K562 (cell line): ENCODE data around the gene MAU2. TPM values are rescaled to one million over a fixed set of nuclear protein-coding genes. Genes with fewer than 3 reads are reported as not detected.
A peak's percentile ranks its signal among the peaks of the same experiment; 100 is the strongest.

Source experiments
- E2F1 ChIP-seq: sonication (generic); formaldehyde crosslinking; IDR thresholded peaks from 2 replicates; pipeline ENCODE4 v1.8.1; 2023; ENCODE audit warnings: mild to moderate bottlenecking, missing genetic modification reagents, moderate library complexity
- MCM2 ChIP-seq: fragments of 450-650 bp; IDR thresholded peaks from 2 replicates; pipeline ENCODE4 v1.6.1; 2017; ENCODE audit warnings: low read depth, mild to moderate bottlenecking
- MNT ChIP-seq, 2 experiments: fragments of 450-650 bp; conservative IDR thresholded peaks; 2 replicates each; pipeline ENCODE4 v1.6.1; 2017; ENCODE audit warnings: mild to moderate bottlenecking in 2 of 2, moderate library complexity in 2 of 2
- polyA plus RNA-seq, 8 experiments: library from polyadenylated mRNA; depleted of rRNA in 4 of 8; stranded (reverse) in 5 of 8; unstranded in 3 of 8; fragments of >200 nt; fragmentation: Nextera tagmentation in 2 of 8; fragmentation: Illumina TruSeq in 1 of 8; extraction: Ambion mirVana in 2 of 8; extraction: Trizol in 1 of 8; gene quantifications; 2 replicates each; pipeline versions ENCODE4 v1.2.1 to v1.2.3, GENCODE V29; 2011 to 2014; ENCODE audit warnings: inconsistent platforms in 1 of 8, missing spikeins in 1 of 8
- total RNA-seq, 7 experiments: library from RNA; depleted of rRNA in 6 of 7; stranded (reverse); fragments of >200 nt in 6 of 7; fragmentation: Illumina TruSeq in 2 of 7; extraction: Trizol in 2 of 7; gene quantifications; 2 replicates each; pipeline versions ENCODE4 v1.2.1 to v1.2.3, GENCODE V29; 2011 to 2021; ENCODE audit warnings: low replicate concordance in 1 of 7
- TF ChIP-seq, protein P1 (sequence below): fragments of 250-450 bp; sonication (Bioruptor Pico); IDR thresholded peaks from 2 replicates; pipeline ENCODE4 v1.4.0; 2020; ENCODE audit warnings: mild to moderate bottlenecking
- TF ChIP-seq, protein P2 (sequence below): fragments of 250-450 bp; sonication (Bioruptor Pico); IDR thresholded peaks from 2 replicates; pipeline ENCODE4 v1.9.0; 2021; ENCODE audit warnings: mild to moderate bottlenecking, inconsistent platforms
- TF ChIP-seq, protein P3 (sequence below), 2 experiments: fragments of 450-650 bp in 1 of 2; sonication (generic) in 1 of 2; formaldehyde crosslinking in 1 of 2; IDR thresholded peaks; 2 replicates each; pipeline versions ENCODE4 v1.7.1 to v1.9.0; 2016 to 2022; ENCODE audit warnings: inconsistent platforms in 1 of 2, mild to moderate bottlenecking in 1 of 2, missing genetic modification reagents in 1 of 2
- TF ChIP-seq, protein P4 (sequence below): fragments of 250-450 bp; sonication (Bioruptor Pico); IDR thresholded peaks from 2 replicates; pipeline ENCODE4 v1.5.0; 2020; ENCODE audit warnings: mild to moderate bottlenecking

Gene MAU2
- total and polyA plus RNA-seq, 9 of the 15 experiments (the other 6 are each of a cell fraction or from before 2014, with no cell fraction given), result 1.2 to 48.1 (median 19.4) TPM

DNA sequence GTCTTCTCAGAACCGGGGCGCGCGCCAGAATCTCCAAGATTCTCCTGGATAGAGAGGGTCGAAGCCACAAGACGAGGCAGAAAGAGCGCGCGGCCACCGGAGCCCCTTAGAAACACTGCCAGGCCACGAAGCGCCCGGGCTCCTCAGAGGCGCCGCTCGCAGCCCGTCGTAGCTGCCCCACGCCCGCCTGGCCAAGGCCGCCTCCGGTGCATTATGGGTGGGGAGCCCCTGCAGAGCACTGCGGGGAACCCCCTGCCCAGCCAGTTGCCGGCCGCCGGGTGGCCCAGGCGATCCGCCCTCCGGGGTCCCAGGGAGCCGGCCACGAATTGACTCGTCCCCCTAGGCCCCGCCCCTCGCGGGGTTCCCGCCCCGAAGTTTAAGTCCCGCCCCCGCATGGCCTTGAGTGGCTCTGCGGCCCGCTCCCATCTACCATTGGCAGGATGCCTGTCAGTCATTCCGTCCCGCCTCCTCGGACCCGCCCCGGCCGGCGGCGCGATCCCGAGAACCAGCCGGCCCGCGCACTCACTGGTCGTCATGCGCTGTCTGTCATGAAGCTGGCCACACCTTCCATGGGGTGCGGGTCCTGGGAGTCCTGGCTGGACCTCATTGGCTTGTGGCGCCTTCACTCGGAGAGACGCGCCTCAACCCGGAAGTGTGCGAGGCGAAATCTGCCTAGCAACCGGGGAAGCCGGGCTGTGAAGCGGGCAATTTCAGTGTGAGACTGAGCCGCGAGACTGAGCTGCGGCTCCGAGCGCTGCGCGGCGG, 64.7 kb downstream of the MAU2 start (continued):
- TF ChIP-seq MCM2, result no peak
- TF ChIP-seq, protein P1, sequence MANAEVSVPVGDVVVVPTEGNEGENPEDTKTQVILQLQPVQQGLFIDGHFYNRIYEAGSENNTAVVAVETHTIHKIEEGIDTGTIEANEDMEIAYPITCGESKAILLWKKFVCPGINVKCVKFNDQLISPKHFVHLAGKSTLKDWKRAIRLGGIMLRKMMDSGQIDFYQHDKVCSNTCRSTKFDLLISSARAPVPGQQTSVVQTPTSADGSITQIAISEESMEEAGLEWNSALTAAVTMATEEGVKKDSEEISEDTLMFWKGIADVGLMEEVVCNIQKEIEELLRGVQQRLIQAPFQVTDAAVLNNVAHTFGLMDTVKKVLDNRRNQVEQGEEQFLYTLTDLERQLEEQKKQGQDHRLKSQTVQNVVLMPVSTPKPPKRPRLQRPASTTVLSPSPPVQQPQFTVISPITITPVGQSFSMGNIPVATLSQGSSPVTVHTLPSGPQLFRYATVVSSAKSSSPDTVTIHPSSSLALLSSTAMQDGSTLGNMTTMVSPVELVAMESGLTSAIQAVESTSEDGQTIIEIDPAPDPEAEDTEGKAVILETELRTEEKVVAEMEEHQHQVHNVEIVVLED (CRISPR knock-in tag), result peak; percentile 56
- TF ChIP-seq E2F1, result no peak; the same call in 1 of the 2 replicates
- peak; percentile 76 to 80; a peak in 3 of 4 replicates for TF ChIP-seq MNT (conservative IDR thresholded peaks at IDR 0.05)
- TF ChIP-seq, protein P2, sequence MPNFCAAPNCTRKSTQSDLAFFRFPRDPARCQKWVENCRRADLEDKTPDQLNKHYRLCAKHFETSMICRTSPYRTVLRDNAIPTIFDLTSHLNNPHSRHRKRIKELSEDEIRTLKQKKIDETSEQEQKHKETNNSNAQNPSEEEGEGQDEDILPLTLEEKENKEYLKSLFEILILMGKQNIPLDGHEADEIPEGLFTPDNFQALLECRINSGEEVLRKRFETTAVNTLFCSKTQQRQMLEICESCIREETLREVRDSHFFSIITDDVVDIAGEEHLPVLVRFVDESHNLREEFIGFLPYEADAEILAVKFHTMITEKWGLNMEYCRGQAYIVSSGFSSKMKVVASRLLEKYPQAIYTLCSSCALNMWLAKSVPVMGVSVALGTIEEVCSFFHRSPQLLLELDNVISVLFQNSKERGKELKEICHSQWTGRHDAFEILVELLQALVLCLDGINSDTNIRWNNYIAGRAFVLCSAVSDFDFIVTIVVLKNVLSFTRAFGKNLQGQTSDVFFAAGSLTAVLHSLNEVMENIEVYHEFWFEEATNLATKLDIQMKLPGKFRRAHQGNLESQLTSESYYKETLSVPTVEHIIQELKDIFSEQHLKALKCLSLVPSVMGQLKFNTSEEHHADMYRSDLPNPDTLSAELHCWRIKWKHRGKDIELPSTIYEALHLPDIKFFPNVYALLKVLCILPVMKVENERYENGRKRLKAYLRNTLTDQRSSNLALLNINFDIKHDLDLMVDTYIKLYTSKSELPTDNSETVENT (CRISPR knock-in tag), result peak; percentile 88
- TF ChIP-seq, protein P3, sequence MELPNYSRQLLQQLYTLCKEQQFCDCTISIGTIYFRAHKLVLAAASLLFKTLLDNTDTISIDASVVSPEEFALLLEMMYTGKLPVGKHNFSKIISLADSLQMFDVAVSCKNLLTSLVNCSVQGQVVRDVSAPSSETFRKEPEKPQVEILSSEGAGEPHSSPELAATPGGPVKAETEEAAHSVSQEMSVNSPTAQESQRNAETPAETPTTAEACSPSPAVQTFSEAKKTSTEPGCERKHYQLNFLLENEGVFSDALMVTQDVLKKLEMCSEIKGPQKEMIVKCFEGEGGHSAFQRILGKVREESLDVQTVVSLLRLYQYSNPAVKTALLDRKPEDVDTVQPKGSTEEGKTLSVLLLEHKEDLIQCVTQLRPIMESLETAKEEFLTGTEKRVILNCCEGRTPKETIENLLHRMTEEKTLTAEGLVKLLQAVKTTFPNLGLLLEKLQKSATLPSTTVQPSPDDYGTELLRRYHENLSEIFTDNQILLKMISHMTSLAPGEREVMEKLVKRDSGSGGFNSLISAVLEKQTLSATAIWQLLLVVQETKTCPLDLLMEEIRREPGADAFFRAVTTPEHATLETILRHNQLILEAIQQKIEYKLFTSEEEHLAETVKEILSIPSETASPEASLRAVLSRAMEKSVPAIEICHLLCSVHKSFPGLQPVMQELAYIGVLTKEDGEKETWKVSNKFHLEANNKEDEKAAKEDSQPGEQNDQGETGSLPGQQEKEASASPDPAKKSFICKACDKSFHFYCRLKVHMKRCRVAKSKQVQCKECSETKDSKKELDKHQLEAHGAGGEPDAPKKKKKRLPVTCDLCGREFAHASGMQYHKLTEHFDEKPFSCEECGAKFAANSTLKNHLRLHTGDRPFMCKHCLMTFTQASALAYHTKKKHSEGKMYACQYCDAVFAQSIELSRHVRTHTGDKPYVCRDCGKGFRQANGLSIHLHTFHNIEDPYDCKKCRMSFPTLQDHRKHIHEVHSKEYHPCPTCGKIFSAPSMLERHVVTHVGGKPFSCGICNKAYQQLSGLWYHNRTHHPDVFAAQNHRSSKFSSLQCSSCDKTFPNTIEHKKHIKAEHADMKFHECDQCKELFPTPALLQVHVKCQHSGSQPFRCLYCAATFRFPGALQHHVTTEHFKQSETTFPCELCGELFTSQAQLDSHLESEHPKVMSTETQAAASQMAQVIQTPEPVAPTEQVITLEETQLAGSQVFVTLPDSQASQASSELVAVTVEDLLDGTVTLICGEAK (IDR thresholded peaks at IDR 0.05), result peak; percentile 6; the same call in 1 of the 2 replicates
- TF ChIP-seq, protein P3 (CRISPR knock-in tag; IDR thresholded peaks at IDR 0.05), result no peak
- TF ChIP-seq, protein P4, sequence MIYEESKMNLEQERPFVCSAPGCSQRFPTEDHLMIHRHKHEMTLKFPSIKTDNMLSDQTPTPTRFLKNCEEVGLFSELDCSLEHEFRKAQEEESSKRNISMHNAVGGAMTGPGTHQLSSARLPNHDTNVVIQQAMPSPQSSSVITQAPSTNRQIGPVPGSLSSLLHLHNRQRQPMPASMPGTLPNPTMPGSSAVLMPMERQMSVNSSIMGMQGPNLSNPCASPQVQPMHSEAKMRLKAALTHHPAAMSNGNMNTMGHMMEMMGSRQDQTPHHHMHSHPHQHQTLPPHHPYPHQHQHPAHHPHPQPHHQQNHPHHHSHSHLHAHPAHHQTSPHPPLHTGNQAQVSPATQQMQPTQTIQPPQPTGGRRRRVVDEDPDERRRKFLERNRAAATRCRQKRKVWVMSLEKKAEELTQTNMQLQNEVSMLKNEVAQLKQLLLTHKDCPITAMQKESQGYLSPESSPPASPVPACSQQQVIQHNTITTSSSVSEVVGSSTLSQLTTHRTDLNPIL (CRISPR knock-in tag), result no peak
